CD14-positive monocyte (primary cell): Measurements from ENCODE around the gene BRSK2. TPM values are rescaled to one million over a fixed set of nuclear protein-coding genes. Genes with fewer than 3 reads are reported as not detected.

Experiments
- DNase-seq, 3 donors: peaks; one replicate each; pipeline ENCODE4 v3.0.0-alpha.2; 2011 to 2022
- H2AFZ ChIP-seq: 2 replicates; pipeline ENCODE4 v1.6.0; 2012; ENCODE audit warnings: mild to moderate bottlenecking, low read depth, low read length, inconsistent platforms; ENCODE audit not compliant: insufficient read depth, poor library complexity, severe bottlenecking
- H3K27ac ChIP-seq, 2 donors: 1 replicate in 1 of 2; 2 replicates in 1 of 2; pipeline ENCODE4 v1.5.1; 2012 to 2013; ENCODE audit warnings: low read length in 2 of 2, control low read depth in 1 of 2, inconsistent platforms in 1 of 2, low read depth in 1 of 2, mild to moderate bottlenecking in 1 of 2
- H3K27me3 ChIP-seq, 2 donors: one replicate each; pipeline versions ENCODE4 v1.6.0 to v1.6.1; 2011 to 2013; ENCODE audit warnings: low read length in 2 of 2; ENCODE audit not compliant: control insufficient read depth in 2 of 2, insufficient read depth in 2 of 2
- H3K36me3 ChIP-seq, 2 donors: replicated peaks in 1 of 2; 1 replicate in 1 of 2; 2 replicates in 1 of 2; pipeline versions ENCODE4 v1.5.1 to v1.6.1; 2012 to 2013; ENCODE audit warnings: low read length in 2 of 2, control low read depth in 1 of 2, inconsistent platforms in 1 of 2, mild to moderate bottlenecking in 1 of 2; ENCODE audit not compliant: insufficient read depth in 2 of 2, control insufficient read depth in 1 of 2
- H3K4me1 ChIP-seq, 2 donors: 1 replicate in 1 of 2; 2 replicates in 1 of 2; pipeline versions ENCODE4 v1.5.1 to v1.6.1; 2012 to 2013; ENCODE audit warnings: low read length in 2 of 2, control low read depth in 1 of 2, inconsistent platforms in 1 of 2, mild to moderate bottlenecking in 1 of 2, moderate library complexity in 1 of 2; ENCODE audit not compliant: insufficient read depth in 2 of 2, control insufficient read depth in 1 of 2
- H3K4me2 ChIP-seq: replicated peaks from 2 replicates; pipeline ENCODE3; 2012; ENCODE audit warnings: low read length, moderate library complexity, mild to moderate bottlenecking; ENCODE audit not compliant: poor library complexity, severe bottlenecking; ENCODE audit errors: extremely low read depth
- H3K4me3 ChIP-seq, 3 experiments: fragments of 200-600 bp in 1 of 3; sonication (generic) in 1 of 3; replicated peaks in 1 of 3; 1 replicate in 2 of 3; 2 replicates in 1 of 3; pipeline ENCODE4 v1.5.1; 2011 to 2013; ENCODE audit warnings: low read length in 3 of 3, mild to moderate bottlenecking in 3 of 3, control low read depth in 2 of 3, low read depth in 2 of 3, inconsistent platforms in 1 of 3, moderate library complexity in 1 of 3
- H3K79me2 ChIP-seq: 2 replicates; pipeline ENCODE4 v1.6.0; 2012; ENCODE audit warnings: mild to moderate bottlenecking, control low read depth, inconsistent platforms, low read length, moderate library complexity; ENCODE audit not compliant: insufficient read depth
- H3K9ac ChIP-seq: 2 replicates; pipeline ENCODE4 v1.6.0; 2017; ENCODE audit warnings: low read length, mild to moderate bottlenecking; ENCODE audit not compliant: insufficient read depth, poor library complexity, severe bottlenecking
- H3K9me3 ChIP-seq, 2 donors: replicated peaks in 1 of 2; 1 replicate in 1 of 2; 2 replicates in 1 of 2; pipeline versions ENCODE4 v1.5.1 to v1.6.1; 2012 to 2013; ENCODE audit warnings: low read length in 2 of 2, control low read depth in 1 of 2; ENCODE audit not compliant: control insufficient read depth in 1 of 2, insufficient read depth in 1 of 2
- H4K20me1 ChIP-seq: 2 replicates; pipeline ENCODE4 v1.6.0; 2012; ENCODE audit warnings: mild to moderate bottlenecking, low read length, control low read depth, moderate library complexity; ENCODE audit not compliant: insufficient read depth
- H3K27ac Mint-ChIP-seq, 7 donors: one replicate each; pipeline ENCODE4 v1.8.0; 2020; ENCODE audit warnings: mild to moderate bottlenecking in 7 of 7, mixed read lengths in 7 of 7, moderate library complexity in 6 of 7, inconsistent platforms in 2 of 7
- H3K27me3 Mint-ChIP-seq, 3 donors: one replicate each; pipeline ENCODE4 v1.8.0; 2021 to 2022; ENCODE audit warnings: low read depth in 3 of 3, mild to moderate bottlenecking in 3 of 3, mixed read lengths in 3 of 3, moderate library complexity in 3 of 3, inconsistent platforms in 1 of 3
- H3K36me3 Mint-ChIP-seq, 2 donors: one replicate each; pipeline ENCODE4 v1.8.0; 2020; ENCODE audit warnings: mixed read lengths in 2 of 2, inconsistent platforms in 1 of 2, mild to moderate bottlenecking in 1 of 2
- H3K4me1 Mint-ChIP-seq: one replicate; pipeline ENCODE4 v1.8.0; 2020; ENCODE audit warnings: mild to moderate bottlenecking, mixed read lengths
- H3K4me3 Mint-ChIP-seq, 2 donors: one replicate each; pipeline ENCODE4 v1.8.0; 2020; ENCODE audit warnings: mild to moderate bottlenecking in 2 of 2, mixed read lengths in 2 of 2, moderate library complexity in 1 of 2
- H3K9me3 Mint-ChIP-seq, 7 donors: one replicate each; pipeline ENCODE4 v1.8.0; 2020 to 2022; ENCODE audit warnings: mixed read lengths in 7 of 7, mild to moderate bottlenecking in 6 of 7, moderate library complexity in 6 of 7, inconsistent platforms in 2 of 7
- CTCF ChIP-seq: fragments of 200-600 bp; IDR thresholded peaks from one replicate; pipeline ENCODE4 v1.8.0; 2022; ENCODE audit warnings: antibody characterized with exemption, mild to moderate bottlenecking
- WGBS: methylation state at CpG from one replicate; pipeline ENCODE4 v1.1.5; 2013; ENCODE audit warnings: missing lambda C conversion rate; ENCODE audit not compliant: insufficient coverage; 5-methylcytosine and 5-hydroxymethylcytosine counted together
- intact Hi-C, 2 donors: fragments of 100-400 bp; cut with micrococcal nuclease; formaldehyde crosslinking; loops; one replicate each; pipeline versions ENCODE4 v1.15.0 to v1.15.1; 2023
- polyA plus RNA-seq, 3 donors: library from polyadenylated mRNA; depleted of rRNA in 1 of 3; unstranded in 2 of 3; stranded (reverse) in 1 of 3; fragments of 300-500 nt in 2 of 3; fragments of >200 nt in 1 of 3; fragmentation: Illumina TruSeq in 2 of 3; gene quantifications; 1 replicate in 2 of 3; 2 replicates in 1 of 3; pipeline ENCODE4 v1.2.3, GENCODE V29; 2012 to 2021

BRSK2 gene
- polyA plus RNA-seq, 3 donors: 0.13 TPM; not detected in 2

- H3K4me3 ChIP-seq: no peak overlapping the region
- H3K9me3 ChIP-seq: no peaks in the 10 kb centered on the region
- no peaks in the 10 kb centered on the region for H3K36me3 ChIP-seq
- H2AFZ ChIP-seq: no peak overlapping the region
- Mint-ChIP-seq H3K27ac (no peak overlapping the region), H3K27me3 (peaks cover 0 to 13% (median 5%) of the 10 kb centered on the region in 3 donors), H3K4me3 (no peak overlapping the region), H3K4me1 (no peaks in the 10 kb centered on the region), H3K9me3 (no peaks in the 10 kb centered on the region), H3K36me3 (no peaks in the 10 kb centered on the region)
- TF ChIP-seq CTCF: no peak
- WGBS: 80% methylated on average over 9 of the region's 11 CpGs
- no peaks in the 10 kb centered on the region for H3K79me2 ChIP-seq
- no peak for DNase-seq
- no peaks in the 10 kb centered on the region for H3K27me3 ChIP-seq
- intact Hi-C loops: no loop called here
- no peak overlapping the region for H3K9ac ChIP-seq
- H4K20me1 ChIP-seq: no peaks in the 10 kb centered on the region
- H3K4me1 ChIP-seq: no peaks in the 10 kb centered on the region
- H3K4me2 ChIP-seq: no peak overlapping the region
- no peak overlapping the region for H3K27ac ChIP-seq
Measured at GRCh38 chr11:1438967-1439330, 49.2 kb downstream of the BRSK2 start.

DNA sequence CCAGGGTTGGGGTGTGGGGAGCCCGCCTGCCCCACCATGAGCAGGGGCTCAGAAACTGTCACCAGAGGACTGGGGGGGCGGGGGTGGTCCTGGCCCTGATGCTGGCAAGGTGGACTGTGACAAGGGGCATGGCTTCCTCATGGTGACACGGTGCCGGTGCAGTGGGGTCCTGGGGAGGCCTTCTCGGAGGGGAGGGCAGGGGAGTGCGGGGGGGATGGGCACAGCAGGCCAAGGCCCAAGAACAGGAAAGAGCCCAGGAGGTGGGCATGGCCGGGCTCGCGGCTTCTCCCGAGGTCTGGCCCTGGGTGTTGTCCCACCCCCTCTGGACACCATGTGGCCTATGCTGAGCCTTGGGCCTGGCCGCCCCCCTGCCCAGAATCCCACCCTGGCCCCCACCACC, 49.6 kb downstream of the BRSK2 start:
- DNase-seq: no peak
- no peaks in the 10 kb centered on the region for H3K36me3 ChIP-seq
- no peak overlapping the region for H3K4me2 ChIP-seq
- no peak overlapping the region for H3K4me3 Mint-ChIP-seq
- intact Hi-C loops: no loop called here
- WGBS: 92% methylated on average over 10 of the region's 11 CpGs
- H3K4me1 ChIP-seq: no peaks in the 10 kb centered on the region
- H3K79me2 ChIP-seq: no peaks in the 10 kb centered on the region
- TF ChIP-seq CTCF: no peak
- H3K4me1 Mint-ChIP-seq: no peaks in the 10 kb centered on the region
- H3K27ac Mint-ChIP-seq: no peak overlapping the region
- no peaks in the 10 kb centered on the region for H3K9me3 Mint-ChIP-seq
- H3K27ac ChIP-seq: no peak overlapping the region
- no peaks in the 10 kb centered on the region for H4K20me1 ChIP-seq
- no peaks in the 10 kb centered on the region for H3K36me3 Mint-ChIP-seq
- H3K27me3 ChIP-seq: no peaks in the 10 kb centered on the region
- no peak overlapping the region for H2AFZ ChIP-seq
- H3K9me3 ChIP-seq: no peaks in the 10 kb centered on the region
- no peak overlapping the region for H3K4me3 ChIP-seq
- H3K9ac ChIP-seq: no peak overlapping the region
- peaks cover 0 to 13% (median 5%) of the 10 kb centered on the region in 3 donors for H3K27me3 Mint-ChIP-seq
